Dermis blood vessel endothelial cell (primary cell): ENCODE measurements around the gene CAPS. TPM values are rescaled to one million over a fixed set of nuclear protein-coding genes. Genes with fewer than 3 reads are reported as not detected.

Source experiments
- DNase-seq: peaks from one replicate; pipeline ENCODE4 v3.0.0; 2010
- total RNA-seq: library from RNA; depleted of rRNA; stranded (reverse); fragments of >200 nt; gene quantifications from 2 replicates; pipeline ENCODE4 v1.2.3, GENCODE V29; 2014

Gene CAPS
- total RNA-seq, 1 donor from 2014 or later: 3.7 TPM

GRCh38 chr19:5892772-5893275 lies 21.2 kb upstream of the CAPS start:
- no peak for DNase-seq

- DNase-seq: no peak
Observed at GRCh38 chr19:5893296-5893903, 20.7 kb upstream of the CAPS start.

DNA sequence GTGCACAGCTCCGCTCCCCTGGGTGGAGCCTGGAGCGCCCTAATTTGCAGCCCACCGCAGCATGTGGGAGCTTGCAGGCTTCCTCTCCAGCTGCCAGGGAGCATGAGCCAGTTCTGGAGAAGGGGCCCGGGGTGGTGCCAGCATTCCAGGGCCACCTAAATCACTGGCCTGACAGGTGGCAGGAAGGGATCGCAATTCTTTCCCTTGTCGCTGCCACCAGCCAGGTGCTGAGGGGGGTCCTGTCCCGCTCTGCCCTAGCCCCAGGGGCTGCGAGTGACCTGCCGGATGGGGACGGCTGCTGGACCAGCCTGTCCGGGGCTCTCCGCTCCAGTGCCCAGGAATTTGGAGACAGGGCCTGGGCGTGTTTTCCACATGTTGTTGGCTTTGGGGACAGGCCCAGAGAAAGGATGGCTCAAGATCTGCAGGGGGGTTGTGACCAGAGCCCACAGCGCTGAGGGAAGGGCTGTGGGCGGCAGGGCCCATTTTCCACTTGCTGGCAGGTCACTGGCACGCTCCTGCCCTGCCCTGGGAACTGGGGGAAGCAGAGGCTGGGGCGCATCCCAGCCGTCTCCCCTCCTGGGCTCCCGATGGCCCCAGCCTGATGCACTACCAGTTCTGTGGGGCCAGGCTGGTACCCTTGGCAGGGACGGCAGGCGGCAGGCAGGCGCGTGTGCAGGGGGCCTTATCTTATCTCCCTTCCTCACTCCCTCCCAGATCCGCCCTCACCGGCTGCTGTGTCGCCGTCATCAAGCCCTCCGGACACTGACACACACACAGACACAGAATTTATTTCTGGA lies 19.9 kb upstream of the CAPS start:
- DNase-seq: no peak

DNA sequence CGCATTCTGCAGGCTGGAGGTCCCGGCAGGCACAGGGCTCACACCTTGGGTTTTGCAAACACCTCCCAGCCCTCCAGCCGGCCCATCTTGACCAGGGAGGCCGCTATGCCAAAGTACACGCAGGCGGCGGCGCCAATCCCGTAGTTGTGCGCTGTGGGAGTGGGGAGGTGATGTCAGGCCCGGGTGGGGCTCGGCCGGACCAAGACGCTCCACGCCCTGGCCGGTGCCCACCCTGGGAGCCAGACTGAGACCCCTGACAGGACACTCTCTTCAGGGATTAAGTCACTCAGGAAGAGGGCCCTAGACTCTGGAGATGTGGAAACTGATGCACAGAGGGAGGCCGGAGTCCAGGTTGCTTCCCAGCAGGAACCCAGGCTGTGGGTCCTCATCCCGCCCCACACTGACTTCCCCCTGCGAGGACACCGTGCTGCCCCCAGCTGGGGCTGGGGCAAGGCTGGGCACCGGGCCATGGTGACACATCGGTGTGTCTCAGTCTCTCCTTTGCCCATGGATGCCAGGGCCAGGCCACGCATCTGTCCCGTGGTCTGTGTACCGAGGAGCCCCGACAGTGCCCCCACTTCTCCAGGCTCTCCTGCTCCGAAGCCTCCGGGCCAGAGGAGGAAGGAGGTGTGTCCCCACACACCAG lies 19.2 kb upstream of the CAPS start:
- DNase-seq: no peak

DNA sequence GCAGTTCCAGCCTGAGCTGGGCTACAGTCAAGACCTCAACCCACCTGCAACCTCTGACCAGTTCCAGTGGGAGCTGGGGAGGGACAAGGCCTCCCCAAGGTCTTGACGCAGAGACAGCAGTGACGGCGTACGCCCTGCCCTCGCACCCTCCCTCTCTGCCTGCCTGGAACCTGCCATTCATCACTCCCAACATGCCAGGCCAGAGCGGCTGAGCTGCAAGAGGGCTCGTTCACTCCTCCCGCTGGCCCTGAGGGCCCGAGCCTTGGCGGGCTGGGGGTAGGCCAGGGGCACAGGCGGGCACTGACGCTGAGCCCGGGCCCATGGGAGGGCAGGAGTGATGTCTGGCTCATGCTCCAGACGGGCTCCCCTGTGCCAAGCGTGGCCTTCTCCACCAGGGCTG lies 18.6 kb upstream of the CAPS start:
- no peak for DNase-seq

- no peak for DNase-seq
Observed at GRCh38 chr19:5895890-5896289, 18.2 kb upstream of the CAPS start.

DNA sequence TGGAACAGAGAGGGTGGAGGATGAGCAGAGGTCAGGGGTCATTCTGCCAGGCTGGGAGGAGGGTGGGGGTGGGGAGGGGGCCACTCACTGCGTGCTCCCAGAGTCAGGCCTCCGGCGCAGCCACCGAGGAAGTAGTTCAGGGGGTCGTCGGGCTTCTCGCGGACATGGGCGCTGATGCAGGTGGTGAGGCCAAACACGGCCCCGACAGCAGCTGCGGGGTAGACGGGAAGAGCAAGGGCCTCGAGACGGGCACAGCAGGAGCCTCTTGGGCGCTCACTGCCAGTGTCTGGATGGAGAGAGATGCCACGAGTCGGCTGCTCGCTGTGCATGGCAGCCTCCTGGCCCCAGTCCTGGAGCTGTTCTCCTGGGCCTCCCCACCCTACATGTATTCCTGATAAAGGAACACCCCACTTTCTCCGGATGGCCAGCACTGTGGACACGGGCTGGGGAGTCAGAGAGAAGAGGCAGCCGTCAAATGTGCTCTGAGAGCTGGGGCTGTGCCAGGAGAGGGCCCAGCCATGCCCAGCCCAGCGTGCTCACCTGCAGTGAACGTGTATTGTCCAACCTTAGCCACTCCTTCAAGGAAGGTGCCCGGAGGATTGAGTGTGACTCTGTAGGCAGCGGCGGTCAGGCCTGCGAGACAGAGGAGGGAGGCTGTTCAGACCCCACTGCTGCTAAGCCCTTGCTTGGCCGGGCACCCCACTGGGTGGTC lies 17.5 kb upstream of the CAPS start:
- DNase-seq: no peak

DNA sequence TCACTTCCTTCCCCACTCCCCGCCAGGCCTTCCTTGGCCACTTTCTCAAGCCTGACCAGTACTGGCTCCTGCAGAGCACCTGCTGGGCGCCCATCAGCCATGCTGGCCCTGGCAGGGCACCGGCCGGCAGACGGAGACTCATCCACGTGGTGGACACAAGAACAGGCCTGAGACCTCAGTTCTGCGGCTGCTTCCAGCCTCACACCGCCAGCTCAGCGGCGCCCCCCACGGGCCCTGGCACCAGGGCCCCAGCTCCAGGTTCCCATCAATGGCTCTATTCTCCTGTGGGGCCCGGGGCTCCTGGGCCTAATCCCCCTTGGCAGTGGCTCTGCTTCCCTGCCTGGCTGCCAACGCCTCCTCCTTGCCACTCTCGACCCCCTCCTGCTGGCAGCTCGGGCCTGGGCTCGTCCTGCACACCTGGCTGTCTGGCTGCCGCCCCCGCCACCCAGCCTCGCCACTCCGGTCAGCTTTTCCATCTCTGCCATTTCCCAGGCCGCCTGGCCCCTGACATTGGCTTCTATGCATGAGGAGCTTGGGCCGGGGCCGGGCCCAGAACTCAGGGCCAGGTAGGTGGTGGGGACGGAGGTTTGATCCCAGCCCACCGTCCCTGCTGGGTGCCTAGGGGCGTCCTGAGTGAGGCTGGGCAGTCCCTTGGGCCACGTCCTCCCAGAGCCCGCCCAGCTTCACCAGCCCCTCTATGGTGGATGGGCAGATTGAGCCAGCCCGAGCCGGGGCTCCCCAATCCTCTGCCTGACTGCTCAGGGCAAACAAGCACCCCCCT lies 16.7 kb upstream of the CAPS start:
- no peak for DNase-seq

- no peak for DNase-seq
Observed at GRCh38 chr19:5899728-5900526, 14.1 kb upstream of the CAPS start.

- no peak for DNase-seq
Observed at GRCh38 chr19:5900976-5901375, 13.1 kb upstream of the CAPS start.

- peak; percentile 38 for DNase-seq
Observed at GRCh38 chr19:5903056-5903623, 10.9 kb upstream of the CAPS start.

DNA sequence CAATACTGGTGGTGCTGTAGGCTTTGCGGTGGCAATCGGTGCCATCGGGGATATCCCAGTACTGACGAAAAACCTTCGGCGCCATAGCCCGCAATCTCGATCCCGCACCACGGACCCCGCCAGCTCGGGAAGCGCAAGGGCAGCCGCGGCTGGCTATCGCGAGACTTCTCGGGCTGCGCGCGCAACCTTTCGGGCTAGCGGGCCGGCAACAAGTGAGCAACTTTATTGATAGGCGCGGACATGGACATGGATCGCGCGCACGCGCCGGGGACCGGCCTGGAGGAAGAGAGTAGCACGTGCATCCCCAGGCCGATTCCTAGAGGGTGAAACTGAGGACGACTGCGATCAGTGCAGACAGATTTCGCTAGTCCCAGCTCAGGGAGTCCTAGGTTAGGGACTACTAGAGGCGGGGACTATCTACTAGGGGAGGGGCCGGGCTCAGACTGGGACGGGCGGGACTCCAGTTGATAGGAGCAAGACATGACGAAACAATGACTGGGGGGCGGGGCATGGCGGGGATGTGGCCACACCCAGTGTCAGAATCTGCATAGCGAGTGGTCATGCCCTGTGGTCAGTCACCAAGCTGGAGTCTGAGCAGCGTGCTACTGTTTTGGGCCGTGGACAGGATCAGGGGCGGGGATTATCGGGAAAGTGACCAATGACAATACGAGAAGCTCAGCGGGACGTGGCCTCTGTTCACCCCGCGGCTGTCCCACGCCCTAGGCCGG lies 10.3 kb upstream of the CAPS start, which contains the start of gene NDUFA11:
NDUFA11 (minus strand) TSS at position 167 of the 728 bp plus-strand sequence; CDS start at position 85, 82 bp downstream.
- DNase-seq: peak; percentile 97

GRCh38 chr19:5904352-5905113 lies 9.5 kb upstream of the CAPS start, which contains the start of gene VMAC:
VMAC (plus strand) TSS chr19:5904872; CDS start chr19:5904891, 19 bp downstream.
- DNase-seq: peak; percentile 100

DNA sequence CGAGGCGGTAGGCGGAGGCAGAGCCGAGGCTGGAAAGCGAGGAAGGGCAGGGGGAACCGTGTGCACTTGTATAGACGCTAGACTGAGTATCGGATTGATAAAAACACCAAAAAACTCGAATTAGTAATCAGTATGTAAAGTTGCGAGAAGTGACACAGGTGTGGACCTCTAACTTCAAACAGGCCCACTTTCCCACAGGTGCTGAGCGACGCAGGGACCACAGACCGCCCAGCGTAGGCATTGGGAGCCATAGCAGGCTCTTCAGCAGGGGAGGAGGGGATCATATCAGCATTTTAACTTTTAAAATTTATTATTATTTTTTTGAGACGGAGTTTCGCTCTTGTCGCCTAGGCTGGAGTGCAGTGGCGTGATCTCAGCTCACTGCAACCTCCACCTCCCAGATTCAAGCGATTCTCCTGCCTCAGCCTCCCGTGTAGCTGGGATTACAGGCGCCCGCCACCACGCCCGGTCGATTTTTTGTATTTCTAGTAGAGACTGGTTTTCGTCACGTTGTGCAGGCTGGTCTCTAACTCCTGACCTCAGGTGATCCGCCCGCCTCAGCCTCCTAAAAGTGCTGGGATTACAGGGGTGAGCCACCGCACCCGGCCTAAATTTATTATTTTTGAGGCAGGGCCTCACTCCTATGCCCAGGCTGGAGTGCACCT lies 8.8 kb upstream of the CAPS start:
- DNase-seq: no peak

DNA sequence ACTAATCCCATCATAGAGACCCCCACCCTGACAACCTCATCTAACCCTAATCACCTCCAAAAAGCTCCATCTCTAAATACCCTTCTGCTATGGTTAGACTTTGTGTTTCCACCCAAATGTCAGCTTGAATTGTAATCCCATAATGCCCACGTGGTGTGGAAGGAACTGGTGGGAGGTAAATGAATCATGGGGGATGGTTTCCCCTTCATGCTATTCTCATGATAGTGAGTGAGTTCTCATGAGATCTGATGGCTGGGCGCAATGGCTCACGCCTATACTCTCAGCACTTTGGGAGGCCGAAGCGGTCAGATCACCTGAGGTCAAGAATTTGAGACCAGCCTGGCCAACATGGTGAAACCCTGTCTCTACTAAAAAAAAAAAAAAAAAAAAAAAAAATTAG lies 6.8 kb upstream of the CAPS start:
- peak; percentile 46 for DNase-seq

GRCh38 chr19:5908773-5909442 lies 5.1 kb upstream of the CAPS start:
- DNase-seq: no peak

GRCh38 chr19:5910638-5910907 lies 3.5 kb upstream of the CAPS start:
- DNase-seq: no peak

DNA sequence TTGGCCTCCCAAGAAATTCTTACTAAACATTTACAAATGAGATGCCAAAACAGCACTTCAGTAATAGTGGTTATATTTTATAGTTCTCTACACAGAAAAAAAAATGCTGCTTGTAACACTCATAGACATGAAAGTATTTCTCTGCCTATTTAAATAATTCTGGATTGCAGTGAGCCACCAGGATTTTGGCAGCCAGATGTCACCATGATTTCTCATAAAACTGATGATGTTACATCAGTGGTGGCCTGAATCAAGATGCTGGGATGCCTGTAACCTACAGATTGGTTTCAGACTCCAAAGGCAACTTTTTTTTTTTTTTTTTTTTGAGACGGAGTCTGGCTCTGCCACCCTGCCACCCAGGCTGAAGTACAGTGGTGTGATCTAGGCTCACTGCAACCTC lies 2.7 kb upstream of the CAPS start:
- DNase-seq: no peak
